ENCODE results near the gene CD38. TPM values are rescaled to one million over a fixed set of nuclear protein-coding genes. Genes with fewer than 3 reads are reported as not detected.

The CD38 gene
- total RNA-seq, 4 donors from 2014 or later = 0.26 to 4.6 (median 1.6) TPM

DNA sequence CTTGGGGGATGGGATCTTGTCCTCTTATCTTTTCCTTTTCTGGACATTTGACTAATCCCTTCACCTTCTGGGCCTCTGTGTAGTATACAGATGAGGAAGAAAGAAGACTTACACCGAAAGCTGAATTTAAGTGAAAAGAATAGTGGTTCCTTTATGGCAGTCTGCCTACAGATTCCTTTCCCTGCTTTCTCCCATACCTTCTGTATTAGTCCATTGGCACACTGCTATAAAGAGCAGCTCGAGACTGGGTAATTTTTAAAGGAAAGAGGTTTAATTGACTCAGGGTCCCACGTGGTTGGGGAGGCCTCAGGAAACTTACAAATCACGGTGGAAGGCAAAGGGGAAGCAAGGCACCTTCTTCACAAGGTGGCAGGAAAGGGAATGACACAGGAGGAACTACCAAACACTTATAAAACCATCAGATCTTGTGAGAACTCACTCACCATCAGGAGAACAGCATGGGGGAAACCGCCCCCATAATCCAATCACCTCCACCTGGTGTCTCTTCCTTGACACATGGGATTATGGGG lies 34.0 kb upstream of the CD38 start:
- H3K9me3 ChIP-seq = no peaks in the 10 kb centered on the region
- TF ChIP-seq, protein P1, sequence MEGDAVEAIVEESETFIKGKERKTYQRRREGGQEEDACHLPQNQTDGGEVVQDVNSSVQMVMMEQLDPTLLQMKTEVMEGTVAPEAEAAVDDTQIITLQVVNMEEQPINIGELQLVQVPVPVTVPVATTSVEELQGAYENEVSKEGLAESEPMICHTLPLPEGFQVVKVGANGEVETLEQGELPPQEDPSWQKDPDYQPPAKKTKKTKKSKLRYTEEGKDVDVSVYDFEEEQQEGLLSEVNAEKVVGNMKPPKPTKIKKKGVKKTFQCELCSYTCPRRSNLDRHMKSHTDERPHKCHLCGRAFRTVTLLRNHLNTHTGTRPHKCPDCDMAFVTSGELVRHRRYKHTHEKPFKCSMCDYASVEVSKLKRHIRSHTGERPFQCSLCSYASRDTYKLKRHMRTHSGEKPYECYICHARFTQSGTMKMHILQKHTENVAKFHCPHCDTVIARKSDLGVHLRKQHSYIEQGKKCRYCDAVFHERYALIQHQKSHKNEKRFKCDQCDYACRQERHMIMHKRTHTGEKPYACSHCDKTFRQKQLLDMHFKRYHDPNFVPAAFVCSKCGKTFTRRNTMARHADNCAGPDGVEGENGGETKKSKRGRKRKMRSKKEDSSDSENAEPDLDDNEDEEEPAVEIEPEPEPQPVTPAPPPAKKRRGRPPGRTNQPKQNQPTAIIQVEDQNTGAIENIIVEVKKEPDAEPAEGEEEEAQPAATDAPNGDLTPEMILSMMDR (IDR thresholded peaks at IDR 0.05) = no peak
- no peak for TF ChIP-seq POLR2A (IDR thresholded peaks at IDR 0.05)
- no peak overlapping the region for H3K4me3 ChIP-seq
- H3K36me3 ChIP-seq = no peaks in the 10 kb centered on the region
- no peaks in the 10 kb centered on the region for H3K4me1 ChIP-seq
- intact Hi-C loops (cut with DNase I; ENCODE audit: low total_unique reads) = no loop called here
- H3K27me3 ChIP-seq = no peaks in the 10 kb centered on the region
- no peak overlapping the region for H3K27ac ChIP-seq
- DNase-seq = no peak

DNA sequence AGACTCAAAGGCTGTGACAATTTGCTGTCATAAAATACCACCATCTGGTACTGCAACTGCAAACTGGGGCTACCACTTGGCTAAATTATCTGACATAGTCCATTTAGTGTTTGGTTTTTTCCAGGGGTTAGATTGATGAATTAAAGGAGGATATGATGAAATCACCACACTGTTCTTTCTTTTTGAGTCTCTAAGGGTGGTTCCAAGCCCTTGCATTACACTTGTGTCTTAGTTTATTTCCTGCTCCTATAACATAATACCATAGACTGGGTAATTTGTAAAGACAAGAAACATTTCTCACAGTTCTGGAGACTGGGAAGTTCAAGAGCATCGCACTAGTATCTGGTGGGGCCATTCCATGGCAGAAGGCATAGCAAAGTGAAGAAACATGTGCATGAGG lies 32.0 kb upstream of the CD38 start:
- Histone ChIP-seq H3K36me3 (no peaks in the 10 kb centered on the region), H3K27me3 (no peaks in the 10 kb centered on the region), H3K27ac (no peak overlapping the region), H3K9me3 (no peaks in the 10 kb centered on the region), H3K4me3 (no peak overlapping the region), H3K4me1 (no peaks in the 10 kb centered on the region)
- no peak for DNase-seq
- intact Hi-C loops (cut with DNase I; ENCODE audit: low total_unique reads) = no loop called here
- no peak for TF ChIP-seq POLR2A (IDR thresholded peaks at IDR 0.05)
- TF ChIP-seq, protein P1 (IDR thresholded peaks at IDR 0.05) = no peak

DNA sequence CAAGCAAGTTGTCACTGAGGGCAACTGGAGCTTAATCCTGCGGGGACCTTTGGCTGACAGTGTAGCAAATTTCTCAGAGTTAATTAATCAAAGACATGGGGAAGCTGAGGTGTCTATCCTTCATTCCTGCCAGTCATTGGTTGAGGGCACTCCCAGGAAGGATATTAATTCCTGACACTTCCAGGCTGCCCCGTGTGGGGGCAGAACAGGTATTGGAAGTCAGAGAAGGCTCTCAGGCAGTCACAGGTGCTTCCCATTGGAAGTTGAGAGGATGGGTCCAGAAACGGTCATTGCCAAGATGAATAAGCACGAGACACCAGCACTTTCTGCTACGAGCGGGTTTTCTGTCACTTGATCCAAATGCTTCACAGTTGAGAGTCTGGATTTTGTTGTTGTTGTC lies 29.1 kb upstream of the CD38 start:
- H3K4me1 ChIP-seq = no peaks in the 10 kb centered on the region
- intact Hi-C loops (cut with DNase I; ENCODE audit: low total_unique reads) = no loop called here
- H3K36me3 ChIP-seq = no peaks in the 10 kb centered on the region
- no peak overlapping the region for H3K27ac ChIP-seq
- H3K27me3 ChIP-seq = no peaks in the 10 kb centered on the region
- TF ChIP-seq, protein P1 (IDR thresholded peaks at IDR 0.05) = no peak
- no peak overlapping the region for H3K4me3 ChIP-seq
- no peak for DNase-seq
- no peaks in the 10 kb centered on the region for H3K9me3 ChIP-seq

DNA sequence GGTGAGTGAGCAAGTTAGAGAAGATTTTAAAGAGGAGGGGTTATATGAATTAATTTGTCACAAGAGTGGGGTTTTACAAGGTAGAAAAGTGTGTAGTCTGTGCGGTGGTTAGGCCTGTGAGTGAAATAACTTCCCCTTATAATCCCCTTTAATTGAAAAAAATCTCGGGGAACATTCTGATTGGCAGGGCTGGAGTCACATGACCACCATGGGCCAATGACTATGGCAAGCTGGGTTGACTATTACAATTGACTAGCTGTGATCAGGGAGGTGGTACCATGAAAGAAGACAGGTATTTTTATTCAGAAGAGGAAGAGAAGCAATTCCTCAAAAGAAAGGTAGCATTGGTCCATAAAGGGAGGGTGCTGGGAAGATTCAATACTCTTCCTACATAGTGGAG lies 27.0 kb upstream of the CD38 start:
- no peak for DNase-seq
- no peaks in the 10 kb centered on the region for H3K9me3 ChIP-seq
- no peaks in the 10 kb centered on the region for H3K36me3 ChIP-seq
- no peak overlapping the region for H3K27ac ChIP-seq
- H3K4me1 ChIP-seq = no peaks in the 10 kb centered on the region
- H3K27me3 ChIP-seq = no peaks in the 10 kb centered on the region
- H3K4me3 ChIP-seq = no peak overlapping the region
- TF ChIP-seq, protein P1 (IDR thresholded peaks at IDR 0.05) = no peak
- TF ChIP-seq POLR2A (IDR thresholded peaks at IDR 0.05) = no peak
- intact Hi-C loops (cut with DNase I; ENCODE audit: low total_unique reads) = no loop called here

DNA sequence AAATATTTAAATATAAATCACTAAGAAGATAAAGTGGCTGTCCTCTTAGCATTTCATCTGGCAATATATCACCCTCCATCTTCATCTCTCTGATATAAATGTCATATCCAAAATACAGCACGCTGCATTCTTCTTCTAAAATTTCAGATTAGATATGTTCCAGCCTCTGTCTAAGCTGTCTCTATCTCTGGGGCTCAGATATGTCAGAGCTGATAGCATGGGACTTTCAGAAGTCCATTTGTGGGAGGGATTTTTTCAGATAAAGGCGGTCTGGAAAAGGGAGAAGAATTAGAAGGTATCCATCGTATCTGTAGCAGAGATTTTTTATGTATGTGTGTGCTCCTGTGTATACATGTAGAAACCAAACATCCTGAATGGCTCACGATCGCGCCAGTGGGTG lies 25.0 kb upstream of the CD38 start:
- Histone ChIP-seq H3K4me1 (no peaks in the 10 kb centered on the region), H3K36me3 (no peaks in the 10 kb centered on the region), H3K9me3 (no peaks in the 10 kb centered on the region), H3K4me3 (no peak overlapping the region), H3K27me3 (no peaks in the 10 kb centered on the region), H3K27ac (no peak overlapping the region)
- no peak for DNase-seq
- TF ChIP-seq POLR2A (IDR thresholded peaks at IDR 0.05) = no peak
- TF ChIP-seq, protein P1 (IDR thresholded peaks at IDR 0.05) = no peak
- intact Hi-C loops (cut with DNase I; ENCODE audit: low total_unique reads) = no loop called here
